Mesendoderm (in vitro differentiated cells): ENCODE data around the gene ZNF25.

Experiments
- DNase-seq: peaks from one replicate; pipeline ENCODE4 v3.0.0; 2013
- H2AK5ac ChIP-seq: 2 replicates; pipeline ENCODE4 v1.6.1; 2013; ENCODE audit warnings: low read length, inconsistent platforms
- H2BK120ac ChIP-seq: 2 replicates; pipeline ENCODE4 v1.6.1; 2013; ENCODE audit warnings: low read depth, mild to moderate bottlenecking, low read length, moderate library complexity, mixed read lengths
- H2BK15ac ChIP-seq: replicated peaks from 2 replicates; pipeline ENCODE4 v1.6.1; 2013; ENCODE audit warnings: low read depth, mild to moderate bottlenecking, moderate library complexity
- H2BK5ac ChIP-seq: 2 replicates; pipeline ENCODE4 v1.6.1; 2013; ENCODE audit warnings: low read length, inconsistent platforms
- H3K18ac ChIP-seq: 2 replicates; pipeline ENCODE4 v1.6.1; 2013; ENCODE audit warnings: mild to moderate bottlenecking, low read length, mixed read lengths
- H3K23ac ChIP-seq: one replicate; pipeline ENCODE4 v1.6.1; 2013; ENCODE audit warnings: low read length
- H3K27ac ChIP-seq: 2 replicates; pipeline ENCODE4 v1.5.1; 2013; ENCODE audit warnings: low read depth, mild to moderate bottlenecking, inconsistent platforms, low read length, moderate library complexity
- H3K27me3 ChIP-seq: 2 replicates; pipeline ENCODE4 v1.6.1; 2013; ENCODE audit warnings: low read length, control low read depth, mild to moderate bottlenecking, inconsistent platforms; ENCODE audit not compliant: insufficient read depth, poor library complexity
- H3K36me3 ChIP-seq: 2 replicates; pipeline ENCODE4 v1.6.1; 2013; ENCODE audit warnings: low read length, inconsistent platforms; ENCODE audit not compliant: control insufficient read depth, insufficient read depth
- H3K4ac ChIP-seq: one replicate; pipeline ENCODE4 v1.6.1; 2013; ENCODE audit warnings: low read depth, mild to moderate bottlenecking, low read length, moderate library complexity
- H3K4me1 ChIP-seq: 2 replicates; pipeline ENCODE4 v1.6.1; 2013; ENCODE audit warnings: low read depth, low read length, inconsistent platforms; ENCODE audit not compliant: control insufficient read depth
- H3K4me2 ChIP-seq: 2 replicates; pipeline ENCODE4 v1.6.1; 2013; ENCODE audit warnings: low read length
- H3K4me3 ChIP-seq: 2 replicates; pipeline ENCODE4 v1.5.1; 2013; ENCODE audit warnings: mild to moderate bottlenecking, low read length
- H3K56ac ChIP-seq: one replicate; pipeline ENCODE4 v1.6.1; 2013; ENCODE audit warnings: low read length
- H3K79me1 ChIP-seq: 2 replicates; pipeline ENCODE4 v1.6.1; 2013; ENCODE audit warnings: low read length, inconsistent platforms
- H3K79me2 ChIP-seq: 2 replicates; pipeline ENCODE4 v1.6.1; 2013; ENCODE audit warnings: mild to moderate bottlenecking, low read length; ENCODE audit not compliant: control insufficient read depth, insufficient read depth
- H3K9ac ChIP-seq: 2 replicates; pipeline ENCODE4 v1.6.1; 2013; ENCODE audit warnings: low read length, inconsistent platforms
- H4K5ac ChIP-seq: one replicate; pipeline ENCODE4 v1.6.1; 2013; ENCODE audit warnings: low read length
- H4K8ac ChIP-seq: one replicate; pipeline ENCODE4 v1.6.1; 2013; ENCODE audit warnings: low read depth, mild to moderate bottlenecking, control low read depth, low read length, moderate library complexity
- WGBS: extraction: QIAGEN DNeasy Blood & Tissue Kit; methylation state at CpG from one replicate; pipeline ENCODE4 v1.1.7; 2013; ENCODE audit warnings: low lambda C conversion rate, missing lambda C conversion rate; ENCODE audit not compliant: insufficient coverage; ENCODE audit errors: extremely low coverage; 5-methylcytosine and 5-hydroxymethylcytosine counted together

ZNF25 gene

DNA sequence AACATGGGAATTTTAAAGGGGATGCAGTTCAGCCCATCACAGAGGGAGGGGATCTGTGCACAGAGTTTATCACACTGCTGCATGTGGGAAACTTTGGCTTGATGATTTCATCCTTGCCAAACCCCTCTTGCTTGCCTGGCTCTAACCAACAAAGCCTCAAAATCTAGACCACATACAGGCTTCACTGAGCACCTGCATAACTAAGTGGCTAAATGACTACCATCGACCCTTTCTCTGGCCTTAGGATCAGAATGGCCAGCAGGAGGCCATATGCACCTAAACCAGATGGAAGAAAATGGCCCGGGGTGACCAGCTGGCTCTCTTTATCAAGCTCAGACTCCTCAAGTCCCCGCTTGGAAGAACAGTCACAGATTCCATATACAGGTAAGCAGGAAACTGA is 15.6 kb upstream of the ZNF25 start:
- H3K56ac ChIP-seq: no peak overlapping the region
- H3K27ac ChIP-seq: no peak overlapping the region
- no peak overlapping the region for H2BK15ac ChIP-seq
- H2BK5ac ChIP-seq: no peak overlapping the region
- no peaks in the 10 kb centered on the region for H3K79me2 ChIP-seq
- H3K4me2 ChIP-seq: no peak overlapping the region
- no peak overlapping the region for H3K23ac ChIP-seq
- H3K4me3 ChIP-seq: no peak overlapping the region
- no peaks in the 10 kb centered on the region for H3K79me1 ChIP-seq
- no peak for DNase-seq
- H3K18ac ChIP-seq: no peak overlapping the region
- H3K36me3 ChIP-seq: no peaks in the 10 kb centered on the region
- no peak overlapping the region for H2BK120ac ChIP-seq
- H3K4me1 ChIP-seq: no peaks in the 10 kb centered on the region
- H2AK5ac ChIP-seq: no peak overlapping the region
- H4K5ac ChIP-seq: no peak overlapping the region
- no peak overlapping the region for H3K9ac ChIP-seq
- H3K4ac ChIP-seq: no peak overlapping the region
- no CpG with 5 or more reads among the region's 3 CpGs for WGBS
- no peak overlapping the region for H4K8ac ChIP-seq
- no peaks in the 10 kb centered on the region for H3K27me3 ChIP-seq

DNA sequence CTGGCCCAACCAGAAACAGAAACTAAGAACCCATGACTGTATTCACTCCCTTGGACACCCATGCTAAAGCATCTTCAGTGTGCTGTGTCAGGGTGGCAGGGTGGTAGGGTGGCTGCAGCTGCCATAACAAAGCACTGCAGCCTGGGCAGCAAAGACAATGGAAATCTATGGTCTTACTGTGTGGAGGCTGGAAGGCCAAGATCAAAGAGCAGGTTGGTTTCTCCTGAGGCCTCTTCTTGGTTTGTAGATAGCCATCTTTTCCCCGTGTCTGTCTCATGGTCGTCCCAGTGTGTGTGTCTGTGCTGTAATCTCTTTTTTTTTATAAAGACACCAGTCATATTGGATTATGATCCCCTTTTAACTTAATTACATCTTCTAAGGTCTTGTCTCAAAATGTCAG is 15.2 kb upstream of the ZNF25 start:
- H3K56ac ChIP-seq: no peak overlapping the region
- H3K4me2 ChIP-seq: no peak overlapping the region
- no peaks in the 10 kb centered on the region for H3K27me3 ChIP-seq
- H3K79me2 ChIP-seq: no peaks in the 10 kb centered on the region
- no peak overlapping the region for H2AK5ac ChIP-seq
- no peak overlapping the region for H2BK5ac ChIP-seq
- no peak overlapping the region for H3K4ac ChIP-seq
- H3K9ac ChIP-seq: no peak overlapping the region
- H2BK120ac ChIP-seq: no peak overlapping the region
- no peak overlapping the region for H3K18ac ChIP-seq
- no peak overlapping the region for H4K5ac ChIP-seq
- no peak overlapping the region for H3K27ac ChIP-seq
- H3K4me3 ChIP-seq: no peak overlapping the region
- no peak for DNase-seq
- H3K23ac ChIP-seq: no peak overlapping the region
- WGBS: no CpG with 5 or more reads among the region's 2 CpGs
- no peaks in the 10 kb centered on the region for H3K79me1 ChIP-seq
- no peaks in the 10 kb centered on the region for H3K4me1 ChIP-seq
- H3K36me3 ChIP-seq: no peaks in the 10 kb centered on the region
- H2BK15ac ChIP-seq: no peak overlapping the region
- no peak overlapping the region for H4K8ac ChIP-seq

GRCh38 chr10:37976880-37977203 is 395 bp upstream of the ZNF25 start:
- Histone ChIP-seq H3K4me2 (no peak overlapping the region), H3K56ac (no peak overlapping the region), H3K18ac (no peak overlapping the region), H3K4ac (no peak overlapping the region), H2BK120ac (no peak overlapping the region), H3K9ac (peak overlapping the region; percentile 5), H3K27me3 (no peaks in the 10 kb centered on the region), H3K36me3 (no peaks in the 10 kb centered on the region), H3K4me1 (no peaks in the 10 kb centered on the region), H2BK5ac (no peak overlapping the region), H2BK15ac (no peak overlapping the region), H3K79me2 (no peaks in the 10 kb centered on the region), H2AK5ac (no peak overlapping the region), H3K27ac (no peak overlapping the region), H3K23ac (no peak overlapping the region), H4K5ac (no peak overlapping the region), H3K79me1 (no peaks in the 10 kb centered on the region), H3K4me3 (no peak overlapping the region), H4K8ac (no peak overlapping the region)
- WGBS: no CpG with 5 or more reads among the region's 9 CpGs
- no peak for DNase-seq

- Histone ChIP-seq H2BK120ac (no peak overlapping the region), H3K4me1 (no peaks in the 10 kb centered on the region), H2BK5ac (no peak overlapping the region), H2BK15ac (no peak overlapping the region), H3K9ac (peak overlapping the region; percentile 39), H3K23ac (no peak overlapping the region), H3K4ac (no peak overlapping the region), H3K56ac (peak overlapping the region; percentile 35), H3K4me2 (peak overlapping the region; percentile 7), H3K79me2 (no peaks in the 10 kb centered on the region), H3K18ac (no peak overlapping the region), H4K8ac (no peak overlapping the region), H3K36me3 (no peaks in the 10 kb centered on the region), H3K27ac (no peak overlapping the region), H3K79me1 (no peaks in the 10 kb centered on the region), H4K5ac (no peak overlapping the region), H3K27me3 (no peaks in the 10 kb centered on the region), H3K4me3 (no peak overlapping the region), H2AK5ac (no peak overlapping the region)
- peak; percentile 9 for DNase-seq
- no CpG with 5 or more reads among the region's 5 CpGs for WGBS
Measured at GRCh38 chr10:37975401-37975991, 951 bp downstream of the ZNF25 start.

GRCh38 chr10:37972396-37972795 is 4.1 kb downstream of the ZNF25 start:
- no peaks in the 10 kb centered on the region for H3K36me3 ChIP-seq
- DNase-seq: no peak
- H2BK5ac ChIP-seq: no peak overlapping the region
- H3K56ac ChIP-seq: no peak overlapping the region
- H2AK5ac ChIP-seq: no peak overlapping the region
- no peak overlapping the region for H3K4me3 ChIP-seq
- H3K79me2 ChIP-seq: no peaks in the 10 kb centered on the region
- no peak overlapping the region for H3K4ac ChIP-seq
- no peak overlapping the region for H3K9ac ChIP-seq
- H3K27ac ChIP-seq: no peak overlapping the region
- H2BK120ac ChIP-seq: no peak overlapping the region
- no peak overlapping the region for H3K23ac ChIP-seq
- no peak overlapping the region for H4K8ac ChIP-seq
- H3K4me2 ChIP-seq: no peak overlapping the region
- no CpG with 5 or more reads among the region's 1 CpG for WGBS
- no peaks in the 10 kb centered on the region for H3K27me3 ChIP-seq
- H3K18ac ChIP-seq: no peak overlapping the region
- H3K79me1 ChIP-seq: no peaks in the 10 kb centered on the region
- no peaks in the 10 kb centered on the region for H3K4me1 ChIP-seq
- no peak overlapping the region for H2BK15ac ChIP-seq
- no peak overlapping the region for H4K5ac ChIP-seq

DNA sequence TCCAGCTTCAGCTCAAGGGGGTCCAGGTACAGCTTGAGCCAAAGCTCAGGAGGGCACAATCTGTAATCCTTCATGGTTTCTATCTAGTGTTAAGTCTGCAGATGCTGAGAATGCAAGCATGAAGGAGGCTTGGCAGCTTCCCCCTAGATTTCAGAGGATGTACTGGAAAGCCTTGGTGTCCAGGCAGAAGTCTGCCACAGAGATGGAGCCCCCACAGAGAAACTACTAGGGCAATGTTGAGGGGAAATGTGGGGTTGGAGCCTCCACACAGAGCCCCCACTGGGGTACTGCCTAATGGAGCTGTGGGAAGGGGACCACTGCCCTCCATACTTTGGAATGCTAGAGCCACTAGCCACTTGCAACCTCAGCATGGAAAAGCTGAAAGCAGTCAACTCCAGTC is 11.4 kb downstream of the ZNF25 start:
- H3K18ac ChIP-seq: no peak overlapping the region
- H2BK120ac ChIP-seq: no peak overlapping the region
- no peaks in the 10 kb centered on the region for H3K27me3 ChIP-seq
- H4K8ac ChIP-seq: no peak overlapping the region
- H3K4me2 ChIP-seq: no peak overlapping the region
- no peak overlapping the region for H2AK5ac ChIP-seq
- H3K4ac ChIP-seq: no peak overlapping the region
- H3K36me3 ChIP-seq: no peaks in the 10 kb centered on the region
- H2BK15ac ChIP-seq: no peak overlapping the region
- H3K79me2 ChIP-seq: no peaks in the 10 kb centered on the region
- H4K5ac ChIP-seq: no peak overlapping the region
- no peak overlapping the region for H3K9ac ChIP-seq
- H3K4me3 ChIP-seq: no peak overlapping the region
- no peak for DNase-seq
- H3K79me1 ChIP-seq: no peaks in the 10 kb centered on the region
- H3K27ac ChIP-seq: no peak overlapping the region
- no peak overlapping the region for H2BK5ac ChIP-seq
- H3K4me1 ChIP-seq: no peaks in the 10 kb centered on the region
- no peak overlapping the region for H3K56ac ChIP-seq
- H3K23ac ChIP-seq: no peak overlapping the region
